B cell (primary cell): Measurements from ENCODE around the gene GSG1L.

Experiments used
- CTCF ChIP-seq: fragments of 200-600 bp; IDR thresholded peaks from one replicate; pipeline ENCODE4 v1.8.0; 2022; ENCODE audit warnings: antibody characterized with exemption, mild to moderate bottlenecking
- EZH2 ChIP-seq: IDR thresholded peaks from 2 replicates; pipeline ENCODE4 v1.6.1; 2012; ENCODE audit warnings: borderline replicate concordance, low read depth, mild to moderate bottlenecking, moderate library complexity, low read length; ENCODE audit not compliant: insufficient read depth, poor library complexity, severe bottlenecking

GRCh38 chr16:27779641-27780164, 283.8 kb downstream of the GSG1L start:
- TF ChIP-seq CTCF (no peak), EZH2 (no peak)
